GM18507 (cell line): ENCODE data around the gene SLF1.

Experiments used
- DNase-seq: peaks from one replicate; pipeline ENCODE4 v3.0.0; 2011; ENCODE audit warnings: low read depth; ENCODE audit not compliant: insufficient read length; ENCODE audit errors: extremely low spot score
- FAIRE-seq: peaks from 2 replicates; lab custom pipeline; 2011; peaks lifted over from hg19 to GRCh38; lab: Jason Lieb, UNC

The SLF1 gene

GRCh38 chr5:94700592-94700991 is 82.1 kb downstream of the SLF1 start:
- FAIRE-seq, result peak; percentile 91
- DNase-seq, result no peak

GRCh38 chr5:94702729-94703128 is 84.3 kb downstream of the SLF1 start:
- FAIRE-seq (peak; percentile 56), DNase-seq (no peak)

- FAIRE-seq (no peak), DNase-seq (no peak)
Measured at GRCh38 chr5:94705427-94705826, 87.0 kb downstream of the SLF1 start.

- peak; percentile 35 for FAIRE-seq
Measured at GRCh38 chr5:94707359-94707758, 88.9 kb downstream of the SLF1 start.

GRCh38 chr5:94709277-94709676 is 90.8 kb downstream of the SLF1 start:
- FAIRE-seq, result no peak
- DNase-seq, result no peak

More at GRCh38 chr5:94707359-94707758, 88.9 kb downstream of the SLF1 start:
- DNase-seq, result no peak

GRCh38 chr5:94711785-94712184 is 93.3 kb downstream of the SLF1 start:
- FAIRE-seq (no peak), DNase-seq (no peak)

GRCh38 chr5:94715768-94716167 is 97.3 kb downstream of the SLF1 start:
- FAIRE-seq, result no peak

GRCh38 chr5:94725142-94725541 is 106.7 kb downstream of the SLF1 start:
- FAIRE-seq (no peak), DNase-seq (no peak)

More at GRCh38 chr5:94715768-94716167, 97.3 kb downstream of the SLF1 start:
- no peak for DNase-seq

- FAIRE-seq (no peak), DNase-seq (no peak)
Measured at GRCh38 chr5:94731471-94731870, 113.0 kb downstream of the SLF1 start.

- no peak for FAIRE-seq
Measured at GRCh38 chr5:94736498-94736897, 118.0 kb downstream of the SLF1 start.

GRCh38 chr5:94740286-94740685 is 121.8 kb downstream of the SLF1 start:
- no peak for DNase-seq

More at GRCh38 chr5:94736498-94736897, 118.0 kb downstream of the SLF1 start:
- DNase-seq, result no peak

GRCh38 chr5:94742852-94743251 is 124.4 kb downstream of the SLF1 start:
- DNase-seq (no peak), FAIRE-seq (no peak)

More at GRCh38 chr5:94740286-94740685, 121.8 kb downstream of the SLF1 start:
- no peak for FAIRE-seq

- no peak for FAIRE-seq
- DNase-seq, result no peak
Measured at GRCh38 chr5:94744906-94745305, 126.4 kb downstream of the SLF1 start.

GRCh38 chr5:94745786-94746730 is 127.6 kb downstream of the SLF1 start:
- DNase-seq, result peak; percentile 17
- peak; percentile 86 for FAIRE-seq

- DNase-seq (peak; percentile 12), FAIRE-seq (peak; percentile 89)
Measured at GRCh38 chr5:94746731-94747124, 128.3 kb downstream of the SLF1 start.
